ENCODE measurements around the gene ACTN4. TPM values are rescaled to one million over a fixed set of nuclear protein-coding genes. Genes with fewer than 3 reads are reported as not detected.
"Not testable (repeated sequence)": the region's sequence is repeated elsewhere in the genome, so short reads cannot be mapped to it uniquely, and the experiment has no call there.

The ACTN4 gene
- total RNA-seq, 2 donors from 2014 or later: 971 to 1,150 TPM

- intact Hi-C loops (cut with DNase I, micrococcal nuclease): no loop called here
These were observed 89.2 kb downstream of the ACTN4 start for GRCh38 chr19:38736413-38737280.

DNA sequence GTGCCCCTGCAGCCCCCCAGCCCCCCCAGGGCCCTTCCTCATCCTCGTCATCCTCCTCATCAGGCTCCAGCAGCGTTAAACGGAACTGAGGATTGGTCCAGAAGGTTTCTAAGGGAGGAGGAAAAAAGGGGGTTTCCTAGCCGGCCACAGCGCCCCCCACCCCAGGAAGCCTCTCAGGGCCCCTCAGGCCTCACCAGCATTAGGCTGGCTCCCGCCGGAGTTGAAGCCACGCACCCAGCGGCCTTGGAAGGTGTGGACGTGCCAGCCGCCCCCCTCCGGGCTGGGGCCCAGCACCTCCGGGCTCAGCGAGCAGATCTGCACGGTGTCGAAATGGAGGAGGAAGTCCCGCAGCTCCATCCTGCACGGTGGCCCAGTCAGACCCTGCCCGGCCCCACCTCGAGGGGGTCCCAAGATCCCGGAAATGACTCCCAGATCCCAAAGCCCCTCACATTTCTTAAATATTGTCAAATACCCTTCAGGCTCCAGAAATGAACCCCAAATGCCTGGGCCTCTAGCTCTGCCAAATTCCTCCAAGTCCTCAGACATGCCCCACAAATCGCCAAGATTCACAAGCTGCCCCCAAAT lies 89.9 kb downstream of the ACTN4 start:
- no peak for ATAC-seq
- peak in 1 of 2 donors; percentile 31 for DNase-seq
- intact Hi-C loops (cut with DNase I, micrococcal nuclease): no loop called here

More at GRCh38 chr19:38736413-38737280, 89.2 kb downstream of the ACTN4 start:
- peak; percentile 44 for ATAC-seq
- DNase-seq: peak; percentile 81 to 87

DNA sequence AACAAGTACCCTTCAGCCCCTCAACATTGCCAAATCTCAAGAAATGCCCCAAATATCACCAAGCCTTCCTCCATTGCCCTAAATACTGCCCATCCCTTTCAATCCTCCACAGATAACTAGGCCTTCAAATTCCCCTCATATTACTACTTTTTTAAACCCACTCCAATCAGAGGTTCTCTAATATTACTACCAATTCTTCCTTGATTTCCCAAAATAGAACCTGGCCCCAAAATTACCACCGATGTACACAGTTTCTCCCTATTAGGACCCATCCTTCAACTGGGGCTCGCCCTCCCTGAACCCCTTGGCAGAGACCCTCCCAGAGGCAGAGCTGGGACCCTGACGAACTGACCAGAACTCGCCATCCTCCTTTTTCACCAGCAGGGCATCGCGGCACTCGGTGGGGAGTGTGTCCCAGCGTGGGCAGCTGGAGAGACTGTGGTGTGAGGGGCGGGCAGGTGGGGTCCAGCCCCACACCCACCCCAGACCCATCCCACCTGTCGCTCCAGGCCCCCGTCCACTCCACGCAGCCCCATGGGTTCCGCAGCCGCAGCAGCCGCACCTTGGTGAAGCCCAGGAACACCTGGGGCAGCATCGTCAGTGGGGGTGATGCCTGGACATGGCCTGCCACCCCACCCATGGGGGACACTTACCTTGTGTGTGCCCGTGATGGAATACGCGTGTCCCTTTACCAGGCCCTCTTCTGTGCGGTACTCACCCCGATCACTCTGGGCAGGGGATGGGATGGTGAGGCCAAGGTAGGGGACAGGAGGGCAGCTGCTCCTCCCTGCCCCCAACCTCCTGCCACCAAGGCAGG lies 90.7 kb downstream of the ACTN4 start:
- DNase-seq (no peak), ATAC-seq (no peak)
- intact Hi-C loops (cut with DNase I, micrococcal nuclease): no loop called here

GRCh38 chr19:38739440-38740256 lies 92.2 kb downstream of the ACTN4 start:
- intact Hi-C loops (cut with DNase I, micrococcal nuclease): no loop called here

GRCh38 chr19:38740257-38740592 lies 92.8 kb downstream of the ACTN4 start:
- DNase-seq: no peak
- intact Hi-C loops (cut with DNase I, micrococcal nuclease): no loop called here
- no peak for ATAC-seq

More at GRCh38 chr19:38739440-38740256, 92.2 kb downstream of the ACTN4 start:
- DNase-seq (no peak), ATAC-seq (no peak)

DNA sequence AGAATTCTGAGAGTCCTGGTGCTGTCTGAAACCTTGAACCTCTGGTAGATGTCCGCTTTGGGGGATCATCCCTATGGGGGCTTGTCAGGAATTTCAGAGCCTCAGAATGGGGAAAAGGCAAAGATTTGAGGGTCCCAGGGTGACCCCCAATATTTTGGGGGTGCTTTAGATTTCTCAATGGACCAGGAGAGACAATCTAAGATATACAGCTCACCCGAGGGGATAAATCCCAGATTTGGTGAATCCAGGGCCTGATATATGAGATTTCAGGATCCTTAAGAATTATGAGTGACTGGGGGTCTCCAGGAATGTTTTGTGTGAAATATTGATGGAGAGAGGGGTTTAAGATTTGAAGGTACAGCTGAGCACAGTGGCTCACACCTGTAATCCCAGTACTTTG lies 93.5 kb downstream of the ACTN4 start:
- DNase-seq (no peak), ATAC-seq (no peak)
- intact Hi-C loops (cut with DNase I, micrococcal nuclease): no loop called here

DNA sequence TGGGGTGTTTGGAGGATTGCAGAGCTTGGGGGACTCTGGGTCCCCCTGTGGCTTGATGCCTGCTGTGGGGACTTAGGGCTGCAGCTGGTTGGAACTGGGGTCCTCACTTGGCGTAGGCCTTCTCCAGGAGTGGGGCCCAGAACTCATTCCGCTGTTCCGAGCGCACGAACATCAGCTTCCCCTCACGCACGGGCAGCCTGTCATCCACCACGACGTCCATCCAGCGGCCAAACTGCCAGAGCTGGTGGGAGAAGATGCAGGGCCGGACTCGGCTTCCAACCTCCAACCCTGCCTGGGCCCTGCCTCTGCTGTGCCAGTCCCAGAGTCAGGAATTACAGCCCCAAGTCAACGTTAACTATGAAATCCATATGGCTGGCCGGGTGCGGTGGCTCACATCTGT lies 94.2 kb downstream of the ACTN4 start:
- ATAC-seq: no peak

DNA sequence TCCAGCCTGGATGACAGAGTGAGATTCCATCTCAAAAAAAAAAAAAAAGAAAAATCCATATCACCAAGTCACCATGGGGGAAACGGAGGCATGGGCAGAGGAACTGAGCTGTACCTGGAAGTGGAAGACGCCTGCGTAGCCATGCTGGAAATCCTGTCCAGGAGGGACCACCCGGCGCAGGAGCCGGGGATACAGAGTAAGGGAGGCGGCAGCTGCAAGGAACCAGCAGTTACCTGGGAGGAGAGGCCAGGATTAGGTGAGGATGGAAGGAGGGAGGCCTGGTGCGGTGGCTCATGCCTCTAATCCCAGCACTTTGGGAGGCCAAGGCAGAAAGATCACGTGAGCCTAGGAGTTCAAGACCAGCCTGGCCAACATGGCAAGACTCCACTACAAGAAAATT lies 94.8 kb downstream of the ACTN4 start:
- intact Hi-C loops (cut with DNase I, micrococcal nuclease): no loop called here
- ATAC-seq (no peak), DNase-seq (no peak)

More for the DNA sequence above, 94.2 kb downstream of the ACTN4 start:
- DNase-seq: no peak
- intact Hi-C loops (cut with DNase I, micrococcal nuclease): no loop called here

DNA sequence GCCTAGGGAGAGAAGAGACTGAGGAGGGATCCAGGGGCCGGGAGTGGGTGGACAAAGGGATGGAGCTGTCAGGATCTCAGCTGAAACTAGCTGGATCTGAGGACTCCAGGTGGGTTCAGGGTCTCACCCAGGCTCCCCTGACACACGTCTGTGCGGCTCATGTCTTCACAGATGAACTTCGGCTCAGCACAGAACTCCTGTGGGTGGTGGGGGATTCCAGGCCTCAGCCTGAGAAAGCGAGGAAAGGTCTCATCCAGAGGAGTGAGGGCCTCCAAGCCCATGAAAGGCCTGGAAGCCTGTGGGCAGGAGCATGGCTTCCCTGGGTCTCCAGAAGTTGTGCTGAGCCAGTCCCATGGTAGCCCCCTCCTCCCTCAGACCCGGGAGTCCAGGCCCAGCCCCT lies 95.5 kb downstream of the ACTN4 start:
- ATAC-seq (no peak), DNase-seq (no peak)
- intact Hi-C loops (cut with DNase I, micrococcal nuclease): no loop called here

- intact Hi-C loops (cut with DNase I, micrococcal nuclease): no loop called here
- ATAC-seq (no peak), DNase-seq (no peak)
These were observed 96.2 kb downstream of the ACTN4 start for GRCh38 chr19:38743394-38744297.

DNA sequence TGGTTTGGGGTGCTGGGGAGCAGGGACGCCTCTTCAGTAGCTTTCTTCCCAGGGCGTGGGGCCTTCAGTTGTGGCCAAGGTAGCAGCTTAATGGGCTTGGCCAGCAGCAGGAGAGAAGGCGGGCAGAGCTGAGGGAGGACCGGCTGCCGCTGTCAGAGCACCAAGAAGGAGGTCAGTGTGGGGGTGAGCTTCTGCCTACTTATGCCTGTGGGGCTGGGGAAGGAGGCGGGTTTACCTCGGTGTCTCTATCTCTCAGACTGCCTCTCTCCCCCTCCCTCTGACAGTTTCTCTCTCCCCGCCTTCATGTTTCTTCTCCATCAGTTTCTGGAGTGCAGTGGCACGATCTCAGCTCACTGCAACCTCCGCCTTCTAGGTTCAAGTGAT lies 96.8 kb downstream of the ACTN4 start, which contains the start of gene CAPN12:
Gene CAPN12 (minus strand): TSS at position 177 of the 384 bp plus-strand sequence. CDS start 309 bp downstream, outside the sequence.
- DNase-seq (no peak), ATAC-seq (no peak)
- intact Hi-C loops (cut with DNase I, micrococcal nuclease): no loop called here

GRCh38 chr19:38744874-38745273 lies 97.4 kb downstream of the ACTN4 start:
- DNase-seq: no peak
- ATAC-seq: no peak
- intact Hi-C loops (cut with DNase I, micrococcal nuclease): no loop called here

GRCh38 chr19:38745316-38745715 lies 97.9 kb downstream of the ACTN4 start:
- DNase-seq (no peak), ATAC-seq (no peak)
- intact Hi-C loops (cut with DNase I, micrococcal nuclease): no loop called here

DNA sequence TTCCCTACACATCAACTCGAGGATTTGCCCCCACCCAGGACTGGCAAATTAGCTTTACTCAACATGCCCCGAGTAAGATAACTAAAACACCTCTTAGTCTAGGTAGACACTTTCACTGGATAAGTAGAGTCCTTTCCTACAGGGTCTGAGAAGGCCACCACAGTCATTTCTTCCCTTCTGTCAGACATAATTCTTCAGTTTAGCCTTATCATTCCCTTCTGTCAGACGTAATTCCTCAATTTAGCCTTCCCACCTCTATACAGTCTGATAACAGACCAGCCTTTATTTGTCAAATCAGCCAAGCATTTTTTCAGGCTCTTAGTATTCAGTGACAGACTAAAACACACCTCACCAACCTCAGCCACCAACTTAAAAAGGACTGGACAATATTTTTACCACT lies 106.3 kb downstream of the ACTN4 start:
- ATAC-seq; intact Hi-C loops (cut with DNase I, micrococcal nuclease); DNase-seq: not testable (repeated sequence)

DNA sequence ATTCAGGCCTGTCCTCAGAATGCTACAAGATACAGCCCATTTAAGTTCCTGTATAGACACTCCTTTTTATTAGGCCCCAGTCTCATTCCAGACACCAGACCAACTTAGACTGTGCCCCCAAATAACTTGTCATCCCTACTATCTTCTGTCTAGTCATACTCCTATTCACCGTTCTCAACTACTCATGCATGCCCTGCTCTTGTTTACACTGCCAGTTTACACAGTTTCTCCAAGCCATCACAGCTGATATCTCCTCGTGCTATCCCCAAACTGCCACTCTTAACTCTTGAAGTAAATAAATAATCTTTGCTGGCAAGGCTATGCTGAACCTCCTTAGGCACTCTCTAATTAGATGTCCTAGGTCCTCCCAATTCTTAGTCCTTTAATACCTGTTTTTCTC lies 106.7 kb downstream of the ACTN4 start:
- intact Hi-C loops (cut with DNase I, micrococcal nuclease); DNase-seq; ATAC-seq: not testable (repeated sequence)

DNA sequence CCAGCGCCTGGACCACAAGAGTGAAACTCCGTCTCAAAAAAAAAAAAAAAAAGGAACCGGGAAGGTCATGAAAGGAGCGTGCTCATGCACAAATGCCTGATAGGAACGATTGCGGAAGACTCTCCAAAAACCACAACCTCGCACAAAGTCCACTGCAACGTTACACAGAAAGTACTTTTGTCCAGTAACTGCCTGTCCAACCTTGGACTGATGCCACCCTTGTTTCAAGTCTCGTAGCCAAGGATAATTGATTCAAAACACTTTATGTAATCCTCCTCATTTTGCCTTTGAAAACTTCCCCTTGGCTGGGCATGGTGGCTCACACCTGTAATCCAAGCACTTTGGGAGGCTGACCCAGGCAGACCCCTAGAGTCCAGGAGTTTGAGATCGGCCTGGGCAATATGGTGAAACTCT lies 112.1 kb downstream of the ACTN4 start:
- peak; percentile 92 for ATAC-seq
- intact Hi-C loops (cut with DNase I, micrococcal nuclease): no loop called here

DNA sequence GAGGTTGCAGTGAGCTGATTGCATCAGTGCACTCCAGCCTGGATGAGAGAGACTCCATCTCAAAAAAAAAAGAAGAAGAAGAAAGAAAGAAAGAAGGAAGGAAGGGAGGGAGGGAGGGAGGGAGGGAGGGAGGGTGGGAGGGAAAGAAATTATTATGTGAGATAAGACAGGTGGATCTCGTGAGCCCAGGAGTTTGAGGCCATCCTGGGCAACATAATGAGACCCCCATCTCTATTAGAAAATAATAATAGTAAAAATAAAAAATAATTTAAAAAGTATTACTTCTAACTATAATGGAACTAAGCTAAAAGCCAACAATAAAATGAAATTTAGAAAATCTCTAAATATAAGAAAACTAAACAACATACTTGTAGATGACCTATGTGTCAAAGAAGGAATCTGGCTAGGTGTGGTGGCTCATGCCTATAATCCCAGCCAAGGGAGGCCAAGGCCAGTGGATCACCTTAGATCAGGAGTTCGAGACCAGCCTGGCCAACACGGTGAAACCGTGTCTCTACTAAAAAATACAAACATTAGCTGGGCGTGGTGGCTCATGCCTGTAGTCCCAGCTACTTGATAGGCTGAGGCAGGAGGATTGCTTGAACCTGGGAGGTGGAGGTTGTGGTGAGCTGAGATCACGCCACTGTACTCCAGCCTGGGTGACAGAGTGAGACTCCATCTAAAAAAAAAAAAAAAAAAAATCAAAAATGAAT lies 113.5 kb downstream of the ACTN4 start:
- ATAC-seq; intact Hi-C loops (cut with DNase I, micrococcal nuclease); DNase-seq: not testable (repeated sequence)

More for the DNA sequence above, 112.1 kb downstream of the ACTN4 start:
- DNase-seq: peak; percentile 63 to 73
